Measurements from ENCODE around the gene RICTOR.

RICTOR gene

DNA sequence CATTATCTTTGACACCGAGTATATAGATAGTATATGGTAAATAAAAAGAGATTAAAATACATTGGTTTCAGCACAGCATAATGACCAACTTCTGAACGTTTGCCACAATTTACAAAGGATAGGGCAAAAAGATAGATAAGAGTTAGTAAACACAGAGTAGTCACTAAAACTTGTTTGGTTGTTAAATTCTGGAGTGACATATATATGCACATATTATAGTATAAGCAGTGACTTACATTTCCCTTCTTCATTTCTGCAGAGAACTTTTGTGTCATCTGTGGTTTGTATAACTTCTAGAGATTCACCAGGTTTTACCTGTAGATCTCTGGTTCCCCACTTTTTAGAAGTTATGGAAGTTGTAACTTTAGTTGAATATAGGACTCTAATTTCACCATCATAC is 44.4 kb upstream of the RICTOR start:
- ChIA-PET POLR2A (no interaction called here), CTCF (no interaction called here)
- DNase-seq (ENCODE audit: extremely low spot score), result no peak
- no peak for TF ChIP-seq ELF4 (IDR thresholded peaks at IDR 0.05)
- TF ChIP-seq HDGF (IDR thresholded peaks at IDR 0.05; ENCODE audit: borderline replicate concordance), result no peak
- no peak for TF ChIP-seq FOXM1 (IDR thresholded peaks at IDR 0.05; ENCODE audit: borderline replicate concordance)
- no peak for TF ChIP-seq LEF1 (IDR thresholded peaks at IDR 0.05; ENCODE audit: borderline replicate concordance)
- TF ChIP-seq L3MBTL2 (conservative IDR thresholded peaks at IDR 0.05), result no peak
- TF ChIP-seq BHLHE40 (IDR thresholded peaks at IDR 0.05; ENCODE audit: borderline replicate concordance), result no peak
- no peak for TF ChIP-seq FOXA1 (IDR thresholded peaks at IDR 0.05)
- no peak for TF ChIP-seq TARDBP (IDR thresholded peaks at IDR 0.05)
- no peak for TF ChIP-seq PKNOX1 (IDR thresholded peaks at IDR 0.05)
- TF ChIP-seq CTBP1 (IDR thresholded peaks at IDR 0.05; ENCODE audit: borderline replicate concordance), result no peak
- TF ChIP-seq ZNF384 (IDR thresholded peaks at IDR 0.05), result no peak
- TF ChIP-seq SUZ12 (IDR thresholded peaks at IDR 0.05), result no peak
- no peak for TF ChIP-seq NFRKB (IDR thresholded peaks at IDR 0.05)
- no peak for TF ChIP-seq FOXK2 (IDR thresholded peaks at IDR 0.05)
- TF ChIP-seq SP1 (IDR thresholded peaks at IDR 0.05), result no peak
- no peak for TF ChIP-seq ARNT (IDR thresholded peaks at IDR 0.05)

GRCh38 chr5:39117401-39117800 is 43.2 kb upstream of the RICTOR start:
- no peak for DNase-seq (ENCODE audit: extremely low spot score)
- CTCF ChIA-PET, result no interaction called here

GRCh38 chr5:39116344-39117170 is 42.4 kb upstream of the RICTOR start:
- no peak for DNase-seq (ENCODE audit: extremely low spot score)

More at GRCh38 chr5:39117401-39117800, 43.2 kb upstream of the RICTOR start:
- no peak for TF ChIP-seq LEF1 (IDR thresholded peaks at IDR 0.05; ENCODE audit: borderline replicate concordance)
- POLR2A ChIA-PET, result no interaction called here

GRCh38 chr5:39115644-39116343 is 41.6 kb upstream of the RICTOR start:
- ChIA-PET POLR2A (no interaction called here), CTCF (no interaction called here)
- no peak for DNase-seq (ENCODE audit: extremely low spot score)
- TF ChIP-seq ARNT (IDR thresholded peaks at IDR 0.05), result no peak
- no peak for TF ChIP-seq BHLHE40 (IDR thresholded peaks at IDR 0.05; ENCODE audit: borderline replicate concordance)
- TF ChIP-seq FOXK2 (IDR thresholded peaks at IDR 0.05), result no peak
- no peak for TF ChIP-seq PKNOX1 (IDR thresholded peaks at IDR 0.05)
- TF ChIP-seq TARDBP (IDR thresholded peaks at IDR 0.05), result no peak

More at GRCh38 chr5:39116344-39117170, 42.4 kb upstream of the RICTOR start:
- ChIA-PET POLR2A (no interaction called here), CTCF (no interaction called here)
- TF ChIP-seq ARNT (IDR thresholded peaks at IDR 0.05), result no peak
- TF ChIP-seq NFRKB (IDR thresholded peaks at IDR 0.05), result no peak
- TF ChIP-seq TARDBP (IDR thresholded peaks at IDR 0.05), result no peak
- no peak for TF ChIP-seq L3MBTL2 (conservative IDR thresholded peaks at IDR 0.05)
- TF ChIP-seq FOXM1 (IDR thresholded peaks at IDR 0.05; ENCODE audit: borderline replicate concordance), result no peak
- TF ChIP-seq ELF4 (IDR thresholded peaks at IDR 0.05), result no peak
- no peak for TF ChIP-seq LEF1 (IDR thresholded peaks at IDR 0.05; ENCODE audit: borderline replicate concordance)

DNA sequence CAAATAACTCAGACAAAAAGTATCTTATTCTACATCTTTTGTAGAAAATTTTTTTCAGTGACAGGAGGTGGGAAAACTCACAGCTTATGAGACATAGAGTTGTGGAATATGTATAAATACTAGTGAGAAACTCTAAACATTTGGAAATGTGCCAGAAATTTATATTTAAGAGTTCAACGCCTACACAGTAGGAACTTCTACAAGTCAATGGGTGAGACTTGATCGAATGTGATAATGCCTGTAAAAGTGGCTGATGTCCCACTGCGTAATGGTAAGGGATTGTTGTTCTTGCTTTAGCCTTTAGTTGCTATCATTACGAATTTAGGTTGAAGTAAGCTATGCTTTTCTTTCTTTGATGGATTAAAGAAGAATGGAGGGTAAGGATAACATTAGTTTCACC is 40.0 kb upstream of the RICTOR start:
- DNase-seq (ENCODE audit: extremely low spot score), result no peak
- POLR2A ChIA-PET, result no interaction called here
- CTCF ChIA-PET, result interaction anchor here (0.6 to 1.0 kb wide), 2 partner anchors 410 to 731 kb away, joined by 3 to 15 read pairs; no protein-coding TSS in a partner anchor
- TF ChIP-seq FOXM1 (IDR thresholded peaks at IDR 0.05; ENCODE audit: borderline replicate concordance) (no peak), FOXA1 (IDR thresholded peaks at IDR 0.05) (no peak), FOXK2 (IDR thresholded peaks at IDR 0.05) (no peak), CTBP1 (IDR thresholded peaks at IDR 0.05; ENCODE audit: borderline replicate concordance) (no peak), ZNF384 (IDR thresholded peaks at IDR 0.05) (no peak), ELF4 (IDR thresholded peaks at IDR 0.05) (no peak), SP1 (IDR thresholded peaks at IDR 0.05) (no peak), ARNT (IDR thresholded peaks at IDR 0.05) (no peak), PKNOX1 (IDR thresholded peaks at IDR 0.05) (no peak), BHLHE40 (IDR thresholded peaks at IDR 0.05; ENCODE audit: borderline replicate concordance) (no peak), L3MBTL2 (conservative IDR thresholded peaks at IDR 0.05) (no peak), NFRKB (IDR thresholded peaks at IDR 0.05) (no peak), TARDBP (IDR thresholded peaks at IDR 0.05) (no peak), SUZ12 (IDR thresholded peaks at IDR 0.05) (no peak), HDGF (IDR thresholded peaks at IDR 0.05; ENCODE audit: borderline replicate concordance) (no peak), LEF1 (IDR thresholded peaks at IDR 0.05; ENCODE audit: borderline replicate concordance) (no peak)

GRCh38 chr5:39113354-39113953 is 39.3 kb upstream of the RICTOR start:
- POLR2A ChIA-PET, result no interaction called here
- CTCF ChIA-PET, result no interaction called here
- DNase-seq (ENCODE audit: extremely low spot score), result no peak
- TF ChIP-seq ZNF384 (IDR thresholded peaks at IDR 0.05), result no peak
- TF ChIP-seq BHLHE40 (IDR thresholded peaks at IDR 0.05; ENCODE audit: borderline replicate concordance), result no peak
- TF ChIP-seq FOXM1 (IDR thresholded peaks at IDR 0.05; ENCODE audit: borderline replicate concordance), result no peak
- TF ChIP-seq NFRKB (IDR thresholded peaks at IDR 0.05), result no peak
- no peak for TF ChIP-seq SUZ12 (IDR thresholded peaks at IDR 0.05)
- TF ChIP-seq PKNOX1 (IDR thresholded peaks at IDR 0.05), result no peak
- TF ChIP-seq SP1 (IDR thresholded peaks at IDR 0.05), result no peak
- no peak for TF ChIP-seq FOXK2 (IDR thresholded peaks at IDR 0.05)
- no peak for TF ChIP-seq CTBP1 (IDR thresholded peaks at IDR 0.05; ENCODE audit: borderline replicate concordance)
- no peak for TF ChIP-seq HDGF (IDR thresholded peaks at IDR 0.05; ENCODE audit: borderline replicate concordance)
- TF ChIP-seq L3MBTL2 (conservative IDR thresholded peaks at IDR 0.05), result no peak
- TF ChIP-seq LEF1 (IDR thresholded peaks at IDR 0.05; ENCODE audit: borderline replicate concordance), result no peak
- no peak for TF ChIP-seq TARDBP (IDR thresholded peaks at IDR 0.05)
- no peak for TF ChIP-seq ELF4 (IDR thresholded peaks at IDR 0.05)

Measured in HEK293T (cell line).